HuH-7.5 (cell line): ENCODE measurements around the gene BCAS3.
"Not testable (repeated sequence)": the region's sequence is repeated elsewhere in the genome, so short reads cannot be mapped to it uniquely, and the experiment has no call there.

ENCODE experiments used
- DNase-seq: peaks from one replicate; pipeline ENCODE4 v3.0.0; 2011; ENCODE audit warnings: low spot score

BCAS3 gene

DNA sequence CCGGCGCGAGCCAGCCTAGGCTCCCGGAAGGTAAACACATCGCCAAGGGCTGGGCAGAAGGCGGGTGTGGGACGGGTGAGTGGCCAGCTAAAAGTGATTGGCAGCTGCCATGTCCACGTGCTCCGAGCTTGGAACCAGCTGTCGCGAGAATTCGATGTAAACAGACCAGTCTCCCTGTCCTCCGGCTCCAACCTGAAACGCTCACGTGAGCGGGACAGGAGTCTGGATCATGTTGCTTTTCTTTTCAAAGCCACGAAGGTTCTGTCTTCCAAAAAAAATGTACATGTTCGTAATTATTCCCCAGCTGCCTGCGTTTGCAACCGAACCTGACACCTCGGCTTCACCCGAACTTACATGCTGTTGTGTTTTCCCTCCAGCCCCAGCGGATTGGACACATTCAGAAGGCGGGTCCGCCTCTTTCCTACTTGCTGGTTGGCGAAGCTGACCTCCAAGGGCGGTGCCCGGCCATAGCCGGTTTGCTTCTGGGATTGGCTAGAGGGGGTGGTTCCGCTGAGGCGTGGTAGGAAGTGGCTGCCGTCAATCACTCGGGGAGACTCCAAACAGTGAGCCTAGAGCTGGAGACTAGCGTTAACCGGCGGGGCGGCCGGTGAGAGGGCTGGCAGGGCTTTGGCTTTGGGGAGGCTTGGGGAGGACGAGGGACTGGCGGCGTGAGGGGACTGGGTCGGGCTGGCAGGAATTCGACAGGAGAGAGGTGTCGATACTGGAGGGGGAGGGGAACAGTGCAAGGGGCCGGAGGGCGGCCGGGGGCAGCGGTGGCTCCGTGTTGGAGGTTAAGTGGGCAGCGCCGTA, at the start of gene BCAS3:
Gene BCAS3, plus strand, starts transcription at position 544 of the 810 bp plus-strand sequence.
- peak; percentile 100 for DNase-seq

DNA sequence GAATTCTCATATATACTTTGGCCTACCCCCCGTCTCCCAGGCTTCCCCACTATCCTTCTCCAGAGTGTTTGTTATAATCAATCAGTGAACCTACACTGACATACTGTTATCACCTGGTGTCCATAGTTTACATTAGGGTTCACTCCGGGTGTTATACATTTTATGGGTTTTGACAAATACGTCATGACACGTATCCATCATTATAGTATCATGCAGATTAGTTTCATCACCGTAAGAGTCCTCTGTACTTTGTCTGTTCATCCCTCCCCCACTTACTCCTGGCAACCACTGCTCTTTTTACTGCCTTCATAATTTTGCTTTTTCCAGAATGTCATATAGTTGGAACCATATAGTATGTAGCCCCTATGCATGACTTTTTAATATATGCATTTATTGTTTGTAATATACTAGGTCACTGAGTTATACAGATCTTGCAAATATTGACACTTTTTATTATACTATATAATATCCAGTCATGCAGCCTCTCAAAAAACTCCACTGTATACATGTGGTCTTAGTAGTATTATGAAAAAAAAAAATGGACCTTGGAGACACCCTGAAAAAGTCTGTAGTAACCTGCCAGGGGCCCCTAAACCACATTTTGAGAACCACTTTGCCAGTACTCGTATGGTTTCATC, 49.3 kb upstream of the BCAS3 start:
- no peak for DNase-seq

DNA sequence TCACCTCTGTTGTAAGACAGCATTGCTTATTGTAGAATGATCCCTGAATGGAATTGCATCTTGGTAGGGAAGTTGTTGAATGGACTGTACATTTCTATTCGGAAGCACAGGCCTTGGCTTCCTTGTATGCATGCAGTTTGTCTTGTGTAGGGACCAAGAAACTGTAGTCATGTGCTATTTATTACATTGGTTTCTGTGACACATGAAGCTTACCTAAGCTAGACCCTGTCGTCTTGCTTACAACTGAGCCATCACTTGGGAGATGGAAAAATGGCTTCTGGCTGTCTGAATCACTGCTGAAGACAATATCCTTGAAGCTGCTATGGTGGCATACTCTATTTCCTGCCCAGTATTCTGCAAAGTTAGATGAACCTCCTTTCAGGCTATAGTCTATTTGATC, 48.5 kb upstream of the BCAS3 start:
- no peak for DNase-seq

DNA sequence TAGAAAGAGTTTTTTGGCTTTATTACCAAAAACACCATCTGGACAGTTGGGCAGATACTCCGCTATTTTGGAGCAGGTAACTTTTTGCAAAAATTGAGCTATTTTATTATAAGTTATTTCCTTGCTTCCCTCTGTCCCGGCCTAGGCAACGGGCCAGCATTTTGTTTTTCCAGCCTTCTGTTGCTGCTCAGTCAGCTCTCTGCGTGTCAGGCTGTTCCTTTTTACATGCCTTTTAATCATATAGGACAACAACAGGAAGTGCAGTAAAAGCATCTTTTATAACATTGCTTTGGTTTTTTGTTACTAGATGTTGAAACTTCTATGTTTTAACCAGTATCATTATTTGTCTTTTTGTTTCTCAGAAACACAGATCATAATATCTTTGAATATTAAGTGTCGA, 47.3 kb upstream of the BCAS3 start:
- DNase-seq: no peak

DNA sequence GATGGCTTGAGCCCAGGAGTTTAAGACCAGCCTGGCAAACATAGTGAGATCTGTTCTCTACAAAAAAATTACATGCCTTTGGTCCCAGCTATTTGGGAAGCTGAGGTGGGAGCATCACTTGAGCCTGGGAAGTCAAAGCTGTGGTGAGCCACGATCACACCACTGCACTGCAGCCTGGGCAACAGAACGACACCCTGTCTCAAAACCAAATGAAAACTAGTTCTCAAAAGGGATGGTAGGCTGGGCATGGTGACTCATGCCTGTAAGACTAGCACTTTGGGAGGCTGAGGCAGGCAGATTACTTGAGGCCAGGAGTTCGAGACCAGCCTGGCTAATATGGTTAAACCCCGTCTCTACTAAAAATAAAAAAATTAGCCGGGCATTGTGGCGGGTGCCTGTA, 46.5 kb upstream of the BCAS3 start:
- DNase-seq: no peak

DNA sequence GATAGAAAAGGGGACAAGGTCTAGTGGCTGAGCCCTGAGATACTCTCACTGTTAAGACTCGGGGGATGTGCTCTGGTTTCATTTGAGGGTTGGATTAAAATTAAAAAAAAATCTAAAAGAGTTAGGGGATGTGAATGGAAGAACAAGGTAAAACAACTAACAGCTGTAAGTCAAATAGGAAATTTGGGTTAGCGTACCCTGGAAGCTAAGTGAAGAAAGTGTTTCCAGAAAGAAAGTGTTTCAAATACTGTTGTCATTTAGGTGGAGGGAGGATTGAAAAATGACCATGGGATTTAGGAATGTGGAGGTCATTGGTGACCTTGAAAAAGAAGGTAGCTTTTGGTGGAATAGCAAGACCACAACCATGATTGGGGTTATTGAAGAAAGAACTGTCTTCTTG, 40.0 kb upstream of the BCAS3 start:
- no peak for DNase-seq

DNA sequence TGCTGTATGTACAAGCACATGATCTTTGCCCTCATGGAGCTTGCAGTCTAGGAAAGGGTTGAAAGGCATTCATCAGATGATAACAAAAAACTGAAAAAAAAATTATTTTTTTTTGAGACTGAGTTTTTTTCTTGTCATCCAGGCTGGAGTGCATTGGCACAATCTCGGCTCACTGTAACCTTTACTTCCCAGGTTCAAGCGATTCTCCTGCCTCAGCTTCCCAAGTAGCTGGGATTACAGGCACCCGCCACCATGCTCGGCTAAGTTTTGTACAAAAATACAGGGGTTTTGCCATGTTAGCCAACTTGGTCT, 38.7 kb upstream of the BCAS3 start:
- DNase-seq: no peak

DNA sequence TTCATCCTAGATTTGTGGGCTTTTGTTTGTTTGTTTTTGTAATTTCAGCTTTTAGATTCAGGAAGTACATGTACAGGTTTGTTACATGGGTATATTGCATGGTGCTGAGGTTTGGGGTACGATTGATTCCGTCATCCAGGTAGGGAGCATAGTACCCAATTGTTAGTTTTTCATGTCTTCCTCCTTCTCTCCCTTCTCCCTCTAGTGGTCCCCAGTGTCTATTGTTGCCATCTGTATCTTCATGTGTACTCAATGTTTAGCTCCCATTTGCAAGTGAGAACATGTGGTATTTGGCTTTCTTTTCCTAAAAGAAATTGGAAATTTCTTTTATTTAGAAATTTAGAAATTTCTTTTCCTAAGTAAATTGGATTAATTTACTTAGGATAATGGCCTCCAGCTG, 37.1 kb upstream of the BCAS3 start:
- DNase-seq: peak; percentile 59

DNA sequence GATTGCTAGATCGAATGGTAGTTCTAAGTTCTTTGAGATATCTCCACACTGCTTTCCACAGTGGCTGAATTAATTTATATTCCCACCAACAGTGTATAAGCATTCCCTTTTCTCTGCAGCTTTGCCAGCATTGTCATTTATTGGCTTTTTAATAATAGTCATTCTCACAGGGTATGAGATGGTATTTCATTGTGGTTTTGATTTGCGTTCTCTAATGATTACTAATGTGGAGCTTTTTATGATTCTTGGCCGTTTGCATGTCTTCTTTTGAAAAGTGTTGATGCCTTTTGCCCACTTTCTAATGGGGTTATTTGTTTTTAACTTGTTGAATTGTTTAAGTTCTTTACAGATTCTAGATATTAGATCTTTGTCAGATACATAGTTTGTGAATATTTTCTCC, 36.5 kb upstream of the BCAS3 start:
- no peak for DNase-seq

DNA sequence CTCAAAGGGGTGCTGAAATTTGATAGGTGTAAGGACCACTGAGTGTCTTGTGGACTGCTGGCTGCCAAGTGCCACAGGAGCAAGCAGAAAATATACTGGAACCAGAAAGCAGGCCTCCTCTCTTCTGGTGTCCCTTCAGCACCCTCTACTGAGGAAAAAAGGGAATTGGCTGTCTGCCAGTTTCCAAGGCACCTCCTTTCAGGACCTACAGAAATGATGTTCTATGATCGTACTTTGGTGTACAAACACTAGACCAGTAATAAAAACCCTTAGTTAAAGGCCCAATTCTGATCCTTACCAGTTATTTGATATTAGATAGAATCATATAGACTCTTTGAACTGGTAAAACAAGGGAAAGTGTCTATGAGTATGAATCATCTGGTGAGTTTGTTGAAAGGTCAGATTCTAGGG, 35.8 kb upstream of the BCAS3 start:
- peak; percentile 97 for DNase-seq

DNA sequence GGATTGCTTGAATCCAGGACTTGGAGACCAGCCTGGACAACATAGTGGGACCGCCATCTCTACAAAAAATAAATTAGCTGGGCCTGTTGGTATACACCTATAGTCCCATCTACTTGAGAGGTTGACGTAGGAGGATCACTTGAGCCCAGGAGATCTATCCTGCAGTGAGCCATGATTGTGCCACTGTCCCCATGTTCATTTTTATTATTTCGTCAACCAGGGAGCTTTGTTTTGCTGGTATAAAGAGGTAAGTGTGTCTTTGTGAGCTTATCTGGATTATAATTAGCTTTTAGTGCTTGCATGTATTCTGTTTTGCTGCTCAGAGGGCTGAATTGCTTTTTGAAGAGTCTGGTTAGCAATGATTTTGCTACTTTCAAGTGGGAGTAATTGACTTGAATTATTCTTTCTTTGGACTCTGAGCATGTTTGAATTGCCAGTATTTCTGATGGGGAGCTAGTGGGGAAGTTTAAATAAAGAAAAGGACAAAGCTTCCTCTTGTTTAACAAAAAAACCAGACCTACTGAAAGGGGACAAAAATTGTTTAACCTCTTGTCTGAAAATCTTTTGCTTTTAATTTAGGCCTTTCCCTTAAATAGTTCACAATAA, 31.6 kb upstream of the BCAS3 start:
- no peak for DNase-seq

DNA sequence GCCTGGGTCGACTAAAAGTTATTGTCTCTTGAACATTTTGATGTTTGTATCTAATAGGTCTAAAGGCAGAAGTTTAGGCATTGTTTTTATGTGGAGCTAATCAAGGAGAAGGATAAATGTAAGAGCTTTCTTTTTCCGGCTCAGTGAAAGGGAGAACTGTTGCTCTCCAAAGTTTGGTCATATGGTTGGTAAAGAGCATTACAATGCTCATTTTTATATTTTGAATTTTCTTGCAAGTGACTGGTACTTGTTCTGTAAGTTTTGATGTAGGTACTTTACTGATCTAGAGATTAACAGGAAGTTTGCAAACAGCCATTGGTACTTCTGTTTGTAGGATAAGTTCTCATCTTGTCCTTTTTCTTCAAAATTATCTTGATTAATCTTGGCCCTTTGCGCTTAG, 30.9 kb upstream of the BCAS3 start:
- no peak for DNase-seq

DNA sequence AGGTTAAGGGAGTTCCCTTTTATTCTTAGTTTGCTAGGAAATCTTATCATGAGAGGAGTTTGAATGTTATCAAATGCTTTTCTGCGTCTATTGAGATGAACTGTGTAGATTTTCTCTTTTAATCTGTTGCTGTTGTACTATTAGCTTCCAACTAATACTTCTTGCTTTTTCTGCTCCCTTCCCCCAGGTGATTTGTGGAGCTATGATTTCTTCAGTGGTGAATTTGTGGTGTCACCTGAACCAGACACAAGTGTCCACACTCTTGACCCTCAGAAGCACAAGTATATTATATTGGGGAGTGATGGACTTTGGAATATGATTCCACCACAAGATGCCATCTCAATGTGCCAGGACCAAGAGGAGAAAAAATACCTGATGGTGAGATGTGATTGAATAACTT, 29.9 kb upstream of the BCAS3 start:
- DNase-seq: no peak

DNA sequence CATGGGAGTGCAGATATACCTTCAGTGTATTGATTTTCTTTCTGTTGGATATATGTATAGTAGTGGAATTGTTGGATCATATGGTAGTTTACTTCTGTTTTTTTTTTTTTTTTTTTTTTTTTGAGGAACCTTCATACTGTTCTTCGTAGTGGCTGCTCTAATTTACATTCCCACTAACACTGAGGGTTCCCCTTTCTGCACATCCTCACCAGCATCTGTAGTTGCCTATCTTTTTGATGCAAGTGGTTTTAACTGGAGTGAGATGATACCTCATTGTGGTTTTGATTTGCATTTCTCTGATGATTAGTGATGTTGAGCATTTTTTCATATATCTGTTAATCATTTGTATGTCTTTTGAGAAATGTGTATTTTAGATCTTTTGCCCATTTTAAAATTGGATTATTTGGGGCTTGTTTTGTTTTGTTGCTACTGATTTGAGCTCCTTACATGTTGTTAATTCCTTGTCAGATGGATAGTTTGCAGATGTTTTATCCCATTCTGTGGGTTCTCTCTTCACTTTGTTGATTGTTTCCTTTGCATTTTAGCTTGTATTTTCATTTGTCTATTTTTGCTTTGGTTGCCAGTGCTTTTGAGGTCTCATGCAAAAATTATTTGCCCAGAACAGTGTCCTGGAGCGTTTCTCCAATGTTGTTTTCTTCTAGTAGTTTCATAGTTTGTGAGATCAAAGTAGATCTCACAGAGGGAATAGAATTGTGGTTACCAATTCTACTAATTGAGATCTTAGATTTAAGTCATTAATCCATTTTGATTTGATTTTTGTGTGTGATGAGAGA, 25.0 kb upstream of the BCAS3 start:
- no peak for DNase-seq

DNA sequence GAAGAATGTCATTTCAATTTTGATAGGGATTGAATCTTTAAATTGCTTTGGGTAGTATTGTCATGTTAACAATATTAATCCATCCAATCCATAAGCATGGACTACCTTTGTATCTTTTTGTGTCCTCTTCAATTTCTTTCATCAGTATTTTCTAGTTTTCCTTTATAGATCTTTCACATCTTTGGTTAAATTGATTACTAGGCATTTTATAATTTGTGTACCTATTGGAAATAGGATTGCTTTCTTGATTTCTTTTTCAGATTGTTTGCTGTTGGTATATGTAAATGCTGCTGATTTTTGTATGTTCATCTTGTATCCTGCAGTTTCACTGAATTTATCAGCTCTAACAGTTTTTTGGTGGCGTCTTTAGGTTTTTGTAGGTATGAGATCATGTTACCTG, 24.1 kb upstream of the BCAS3 start:
- no peak for DNase-seq

DNA sequence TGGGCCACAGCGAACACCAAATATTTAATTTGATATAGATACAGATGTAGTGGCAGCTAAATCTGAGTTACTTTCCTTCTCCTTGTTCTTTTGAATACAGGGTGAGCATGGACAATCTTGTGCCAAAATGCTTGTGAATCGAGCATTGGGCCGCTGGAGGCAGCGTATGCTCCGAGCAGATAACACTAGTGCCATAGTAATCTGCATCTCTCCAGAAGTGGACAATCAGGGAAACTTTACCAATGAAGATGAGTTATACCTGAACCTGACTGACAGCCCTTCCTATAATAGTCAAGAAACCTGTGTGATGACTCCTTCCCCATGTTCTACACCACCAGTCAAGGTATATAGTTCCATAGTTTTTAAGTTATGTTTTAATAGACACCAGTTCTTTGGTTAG, 21.2 kb upstream of the BCAS3 start:
- no peak for DNase-seq

DNA sequence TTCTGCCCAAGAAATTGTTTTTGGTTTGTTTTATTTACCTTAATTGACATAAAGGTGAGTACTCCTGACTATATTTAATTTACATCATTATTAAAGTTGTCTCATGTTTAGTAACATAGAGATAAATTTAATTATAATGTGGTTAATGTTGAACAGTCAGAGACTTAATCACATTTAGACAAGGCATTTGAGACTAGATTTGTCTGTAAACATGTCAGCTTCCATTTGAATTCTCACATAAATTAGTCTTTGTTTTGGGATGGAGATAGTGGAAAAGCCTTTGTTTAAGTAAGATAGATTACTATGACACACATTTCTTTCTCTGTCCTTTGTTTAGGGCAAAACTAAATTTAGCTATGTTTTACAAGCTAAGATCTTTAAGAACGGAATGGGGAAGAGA, 18.5 kb upstream of the BCAS3 start:
- no peak for DNase-seq

DNA sequence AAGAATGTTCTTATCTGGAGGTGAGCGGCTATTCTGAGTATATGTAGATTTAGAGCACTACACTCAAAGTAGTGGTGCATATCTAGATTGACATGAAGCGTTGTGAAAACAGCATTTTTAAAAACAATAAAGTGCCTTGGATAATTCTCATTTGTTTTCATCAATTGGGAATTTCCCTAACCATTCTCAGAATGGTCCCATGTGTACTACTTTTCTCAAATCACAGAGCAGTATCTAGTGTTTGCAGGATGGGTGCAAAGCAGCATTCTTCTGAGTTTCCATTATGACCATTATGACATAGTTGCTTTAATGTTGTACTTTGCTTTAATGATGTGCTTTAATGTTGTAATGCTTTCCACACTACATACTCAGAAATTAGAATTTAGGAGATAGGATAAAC, 16.2 kb upstream of the BCAS3 start:
- no peak for DNase-seq

DNA sequence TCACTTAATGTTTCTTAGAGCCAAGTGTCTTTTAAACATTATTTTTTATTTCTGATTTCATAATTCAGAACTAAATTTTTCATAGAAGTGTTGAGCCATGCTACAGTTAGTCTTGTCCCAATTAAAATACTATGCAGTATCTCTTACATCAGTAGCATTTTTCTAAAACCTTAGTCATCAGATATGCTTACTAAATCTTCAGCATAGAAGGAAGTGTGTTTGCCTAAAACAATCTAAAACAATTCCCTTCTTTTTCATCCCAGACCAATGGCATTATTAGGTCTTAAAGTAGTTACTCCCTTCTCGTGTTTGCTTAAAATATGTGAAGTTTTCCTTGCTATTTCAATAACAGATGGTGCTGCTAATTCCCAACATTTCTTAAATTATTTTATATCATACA, 13.6 kb upstream of the BCAS3 start:
- DNase-seq: no peak

DNA sequence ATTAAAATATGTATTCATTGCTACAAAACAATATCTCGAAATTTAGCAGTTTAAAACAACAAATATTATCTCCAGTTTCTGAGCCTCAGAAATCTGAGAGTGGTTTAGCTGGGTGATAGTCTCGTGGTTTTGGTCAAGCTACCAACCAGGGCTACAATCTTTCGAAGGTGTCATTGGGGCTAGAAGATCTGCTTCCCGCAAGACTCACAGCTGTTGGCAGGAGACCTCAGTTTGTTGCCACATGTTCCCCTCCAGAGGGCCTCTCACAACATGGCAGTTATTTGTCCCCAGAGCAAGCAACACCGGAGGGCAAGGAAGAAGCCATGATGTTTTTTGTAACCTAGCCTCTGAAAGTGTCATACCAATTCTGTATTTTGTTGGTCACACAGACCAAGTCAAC, 12.0 kb upstream of the BCAS3 start:
- DNase-seq: no peak

DNA sequence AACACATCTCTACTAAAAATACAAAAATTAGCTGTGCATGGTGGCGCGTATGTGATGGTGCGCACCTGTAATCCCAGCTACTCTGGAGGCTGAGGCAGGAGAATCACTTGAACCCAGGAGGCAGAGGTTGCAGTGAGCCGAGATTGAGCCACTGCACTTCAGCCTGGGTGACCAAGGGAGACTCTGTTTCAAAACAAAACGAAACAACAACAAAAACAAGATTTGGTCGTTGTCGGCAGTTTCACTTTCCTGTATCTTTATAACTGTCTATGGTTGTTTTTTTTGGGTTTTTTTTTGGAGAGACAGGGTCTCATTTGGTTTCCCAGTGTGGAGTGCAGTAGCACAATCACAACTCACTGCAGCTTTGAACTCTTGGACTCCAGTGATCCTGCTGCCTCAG, 8.9 kb upstream of the BCAS3 start:
- DNase-seq: not testable (repeated sequence)

DNA sequence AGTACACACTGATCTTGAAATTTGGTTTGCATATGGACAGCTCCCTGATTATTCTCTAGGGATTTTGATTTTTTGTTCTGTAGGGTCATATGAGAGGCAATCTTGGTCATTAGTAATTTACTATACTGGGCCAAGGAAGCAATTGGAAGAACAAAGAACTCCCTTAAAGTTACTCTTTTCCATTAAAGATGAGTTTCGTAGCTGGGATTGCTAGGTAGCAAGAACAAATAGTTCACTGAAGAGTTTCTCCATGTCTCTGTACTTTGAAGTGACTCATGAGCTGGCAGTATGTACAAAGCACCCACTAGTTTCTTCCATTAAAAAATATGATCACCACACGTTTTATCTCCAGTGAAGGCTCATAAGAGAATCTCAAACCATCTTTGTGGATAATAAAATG, 6.2 kb upstream of the BCAS3 start:
- no peak for DNase-seq

DNA sequence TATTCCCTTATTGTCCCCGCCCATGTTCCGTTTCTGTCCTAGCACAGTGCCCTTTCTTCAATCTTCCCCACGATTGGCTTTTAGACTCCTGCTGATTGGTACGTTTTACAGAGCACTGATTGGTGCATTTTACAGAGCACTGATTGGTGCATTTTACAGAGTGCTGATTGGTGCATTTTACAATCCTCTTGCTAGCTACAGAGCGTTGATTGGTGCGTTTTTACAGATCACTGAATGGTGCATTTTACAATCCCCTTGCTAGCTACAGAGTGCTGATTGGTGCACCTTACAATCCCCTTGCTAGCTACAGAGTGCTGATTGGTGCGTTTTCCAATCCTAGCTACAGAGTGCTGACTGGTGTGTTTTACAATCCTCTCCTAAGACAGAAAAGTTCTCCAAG, 3.0 kb upstream of the BCAS3 start:
- DNase-seq: not testable (repeated sequence)
